Ramos (cell line): Measurements from ENCODE around the gene NRGN.

Source experiments
- in situ Hi-C: fragments of 300-500 bp; cut with MboI; formaldehyde crosslinking; loops from one replicate; pipeline ENCODE4 v1.14.3; 2022; ENCODE audit warnings: low sequenced_read_pairs; ENCODE audit not compliant: unreplicated experiment

Gene NRGN

GRCh38 chr11:124739479-124740276 is at the start of gene NRGN:
Gene NRGN, plus strand, starts transcription at chr11:124739942. Its CDS starts 143 bp downstream, at chr11:124740085.
- in situ Hi-C loops: no loop called here

GRCh38 chr11:124693142-124693541 is 46.6 kb upstream of the NRGN start:
- in situ Hi-C loops: no loop called here

DNA sequence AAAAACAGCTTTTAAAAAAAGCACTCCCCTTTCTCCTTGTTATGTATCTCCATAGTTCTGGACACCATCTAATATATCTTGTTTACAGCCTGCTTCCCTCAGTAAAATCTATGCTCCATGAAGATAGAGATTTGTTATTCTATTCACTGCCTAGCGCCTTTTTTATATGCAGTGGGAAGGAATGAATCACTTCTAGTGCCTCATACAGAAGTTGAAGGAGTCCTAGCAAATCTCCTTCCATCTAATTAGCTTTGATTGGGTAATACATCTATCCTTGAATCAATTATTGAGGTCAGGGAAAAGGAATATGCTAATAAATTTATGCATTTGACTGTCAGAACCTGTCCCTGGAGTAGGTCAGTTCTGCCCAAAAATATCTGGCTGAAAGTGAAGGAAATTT is 40.2 kb upstream of the NRGN start:
- in situ Hi-C loops: no loop called here

DNA sequence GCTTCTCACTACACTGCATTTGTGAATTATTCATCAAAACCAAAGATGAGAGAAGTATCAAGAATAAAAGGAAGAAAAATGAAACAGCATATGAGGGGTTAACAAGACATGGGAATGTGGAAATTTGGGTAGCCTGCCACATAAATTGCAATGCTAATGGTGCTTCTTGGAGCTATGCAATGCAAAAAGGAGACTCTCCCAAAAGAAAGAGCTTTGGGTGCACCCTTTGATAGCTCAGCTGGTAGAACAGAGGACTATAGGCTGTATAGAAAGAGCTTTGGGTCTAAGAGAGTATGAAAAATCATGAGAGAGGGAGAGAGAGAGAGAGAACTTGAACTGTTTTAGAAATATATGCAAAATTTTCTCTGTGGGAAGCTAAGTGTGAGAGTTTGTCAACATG is 39.7 kb upstream of the NRGN start:
- in situ Hi-C loops: no loop called here

DNA sequence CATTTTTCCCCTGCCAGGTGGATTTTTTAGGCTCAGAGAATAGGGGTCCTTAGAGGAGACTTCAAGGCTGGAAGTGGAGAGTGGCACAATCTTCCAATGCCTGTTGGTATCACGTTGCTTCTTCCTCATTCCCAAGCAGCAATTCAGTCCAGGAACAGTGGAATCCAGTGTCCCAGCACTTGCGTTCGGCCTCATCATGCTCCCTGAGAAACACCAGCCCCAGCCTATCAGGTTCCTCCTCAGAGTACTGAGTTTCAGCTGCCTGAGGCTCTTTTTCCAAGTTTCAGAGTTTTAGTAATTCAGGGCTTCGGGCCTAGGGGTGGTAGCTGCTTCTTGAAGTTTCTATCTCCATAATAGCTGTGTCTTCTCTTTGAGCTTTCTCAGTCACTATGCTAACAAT is 31.9 kb upstream of the NRGN start:
- in situ Hi-C loops: no loop called here

- in situ Hi-C loops: no loop called here
Observed at GRCh38 chr11:124712392-124712791, 27.4 kb upstream of the NRGN start.

GRCh38 chr11:124716591-124716990 is 23.2 kb upstream of the NRGN start:
- in situ Hi-C loops: no loop called here

- in situ Hi-C loops: no loop called here
Observed at GRCh38 chr11:124717421-124717785, 22.3 kb upstream of the NRGN start.

- in situ Hi-C loops: no loop called here
Observed at GRCh38 chr11:124717786-124718651, 21.7 kb upstream of the NRGN start.

DNA sequence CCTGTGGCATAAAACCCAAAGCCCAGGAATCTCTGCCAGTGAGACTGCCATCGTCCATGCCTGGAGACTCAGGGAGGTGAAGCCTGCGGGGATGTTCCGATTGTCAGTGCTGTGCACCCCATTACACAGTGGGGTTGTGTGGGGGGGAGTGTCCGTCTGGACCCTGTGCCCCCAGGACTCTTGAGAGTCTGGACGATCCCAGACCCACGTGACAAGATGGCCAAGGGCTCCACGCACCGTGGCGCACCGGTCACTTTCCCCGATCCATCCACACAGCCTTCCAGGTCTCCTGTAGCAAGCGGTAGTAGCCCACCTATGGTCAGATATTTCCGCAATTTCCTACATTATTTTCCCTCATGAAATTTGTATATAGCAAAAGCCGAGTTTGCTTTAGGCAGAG is 20.9 kb upstream of the NRGN start:
- in situ Hi-C loops: no loop called here

DNA sequence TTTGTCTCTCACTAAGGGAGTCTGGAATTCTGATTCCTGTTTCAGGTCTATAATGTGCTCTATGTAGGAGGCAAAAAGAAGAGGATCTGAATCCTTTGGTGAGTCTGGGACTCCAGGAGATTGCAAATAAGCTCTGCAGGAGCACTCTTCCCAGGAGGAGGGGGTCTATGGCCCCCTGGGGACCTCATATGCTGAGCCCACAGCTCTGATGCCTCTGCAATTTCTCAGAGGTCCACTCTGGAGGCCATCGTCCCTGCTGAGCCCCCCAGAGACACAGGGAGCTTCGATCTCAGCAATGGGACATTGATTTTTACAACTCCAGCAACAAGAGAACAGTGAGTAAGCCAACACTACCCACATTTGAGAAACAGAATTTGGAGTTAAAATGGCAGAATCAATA is 20.2 kb upstream of the NRGN start:
- in situ Hi-C loops: no loop called here

DNA sequence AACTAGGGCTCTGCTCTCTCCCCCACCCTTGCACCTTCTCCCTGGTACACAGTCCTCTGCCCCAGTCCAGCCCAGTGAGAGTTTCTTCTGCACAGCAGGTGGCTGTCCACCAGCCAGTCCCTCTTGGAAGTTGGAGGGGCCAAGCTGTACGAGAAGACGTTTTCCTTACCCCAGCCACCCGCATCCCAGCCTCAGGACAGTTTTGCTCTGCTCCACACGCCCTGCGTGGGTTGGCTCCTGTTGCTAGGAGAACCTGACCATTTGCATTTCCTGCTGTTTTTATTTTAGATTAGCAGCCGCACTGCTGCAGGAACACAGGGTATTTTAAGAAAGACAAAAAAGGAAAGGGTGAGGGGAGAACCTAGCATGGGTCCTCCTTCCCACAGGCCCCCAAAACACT is 17.6 kb upstream of the NRGN start:
- in situ Hi-C loops: no loop called here

DNA sequence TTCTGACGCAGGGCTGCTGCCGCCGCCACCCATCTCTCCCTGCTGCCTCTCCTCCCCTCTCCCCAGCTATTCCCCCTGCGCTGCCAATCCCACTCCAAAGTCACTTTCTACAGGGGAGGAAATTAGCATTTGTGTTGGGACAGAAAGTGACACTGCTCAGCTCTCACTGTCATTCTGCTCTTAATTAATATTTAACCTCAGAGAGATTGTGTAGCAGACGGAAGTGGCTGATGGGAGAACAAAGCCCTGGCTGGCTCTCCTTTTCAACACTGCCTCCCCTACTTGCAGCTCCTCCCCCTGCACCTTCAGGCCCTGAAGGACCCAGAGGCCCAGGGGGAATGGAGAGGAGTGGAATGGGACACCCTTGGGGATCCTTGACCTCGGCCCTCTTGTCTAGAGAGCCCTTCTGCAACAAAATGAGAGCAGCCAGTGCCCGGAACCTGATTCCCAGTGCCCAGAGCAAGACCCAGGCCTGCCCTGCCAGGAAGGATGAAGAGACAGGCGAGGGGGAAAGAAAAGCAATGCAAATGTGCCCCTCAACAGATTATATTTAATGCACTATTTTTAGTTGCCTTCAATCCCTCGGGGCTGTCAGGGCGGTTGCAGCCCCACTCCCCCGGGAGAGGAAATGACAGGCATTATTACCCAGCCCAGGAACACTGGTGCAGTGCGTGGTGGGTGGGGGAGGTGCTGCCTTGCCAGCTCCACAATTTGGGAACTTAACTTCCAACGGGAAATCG is 14.6 kb upstream of the NRGN start:
- in situ Hi-C loops: no loop called here

GRCh38 chr11:124725719-124726105 is 14.0 kb upstream of the NRGN start:
- in situ Hi-C loops: no loop called here

DNA sequence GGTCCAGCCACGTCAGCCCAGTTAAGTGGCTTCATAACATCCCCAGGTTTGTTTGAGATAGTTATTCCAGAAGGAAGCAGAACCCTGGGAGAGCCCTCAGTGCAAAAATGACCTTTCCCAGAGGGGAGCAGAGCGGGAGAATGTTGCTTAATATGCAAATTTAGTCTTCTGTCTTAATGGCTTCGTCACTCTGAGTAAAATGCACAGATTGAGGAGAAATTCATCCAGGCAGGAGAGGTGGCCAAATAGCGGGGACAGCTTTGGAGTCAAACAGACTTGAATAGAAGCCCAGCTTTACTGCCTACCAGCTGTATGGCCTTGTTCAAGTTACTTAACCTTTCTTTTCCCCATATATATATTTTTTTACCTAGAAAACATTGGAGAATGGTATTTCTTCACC is 12.3 kb upstream of the NRGN start:
- in situ Hi-C loops: no loop called here

- in situ Hi-C loops: no loop called here
Observed at GRCh38 chr11:124728134-124728533, 11.6 kb upstream of the NRGN start.

DNA sequence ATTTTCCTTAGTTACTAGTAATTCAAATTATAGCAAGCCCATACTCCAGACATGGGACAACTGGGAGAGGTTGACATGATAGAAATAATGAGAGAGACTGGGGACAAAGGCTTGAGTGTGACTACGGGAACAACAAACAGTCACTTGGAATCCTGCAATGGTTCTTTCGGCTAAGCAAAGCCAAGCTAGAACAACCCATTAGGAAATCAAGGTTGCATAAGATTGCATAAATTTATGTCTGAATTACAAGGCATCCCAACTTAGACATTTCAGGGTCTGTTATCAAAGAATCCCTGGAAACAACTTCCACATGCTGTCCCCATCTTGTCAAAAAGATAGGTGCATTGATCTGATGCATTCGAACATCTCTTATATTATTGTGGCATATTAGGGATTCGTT is 10.2 kb upstream of the NRGN start:
- in situ Hi-C loops: no loop called here

DNA sequence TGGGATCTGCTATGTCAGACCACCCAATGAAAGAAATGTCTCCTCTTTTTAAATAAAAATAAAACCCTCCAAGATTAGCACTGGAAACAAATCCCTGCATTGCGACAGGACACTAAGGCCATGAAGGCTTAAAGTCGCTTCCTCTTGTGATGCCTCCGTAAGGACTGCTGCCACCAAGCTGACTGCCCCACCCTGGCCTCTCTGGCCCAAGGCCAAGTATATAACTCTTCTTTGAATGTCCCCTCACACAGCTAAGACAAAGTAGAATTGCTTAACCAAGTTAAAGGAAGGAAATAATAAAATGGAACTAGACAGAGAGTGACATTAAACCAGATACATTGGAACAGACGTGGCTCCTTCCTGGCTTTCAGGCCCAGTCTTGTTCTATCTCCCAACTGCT is 7.5 kb upstream of the NRGN start:
- in situ Hi-C loops: no loop called here

DNA sequence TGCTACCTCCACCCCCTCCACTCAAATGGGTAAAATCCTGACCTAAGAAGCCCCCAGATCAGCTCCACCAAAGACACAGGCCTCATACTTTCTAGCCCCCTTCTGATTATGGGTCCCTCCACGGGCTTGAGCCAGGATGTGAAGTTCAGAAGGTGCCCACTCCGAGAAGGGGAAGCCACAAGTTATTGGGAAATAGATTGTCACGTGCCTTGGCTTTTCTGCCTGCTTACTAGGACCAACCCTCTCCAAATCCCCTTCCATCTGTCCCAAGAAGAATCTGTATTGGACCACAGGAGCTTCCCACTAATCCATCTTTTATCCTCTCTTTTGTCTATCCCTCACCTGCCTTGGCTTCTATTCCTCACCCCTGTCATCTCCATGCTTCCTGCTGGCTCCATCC is 3.0 kb upstream of the NRGN start:
- in situ Hi-C loops: no loop called here

- in situ Hi-C loops: no loop called here
Observed at GRCh38 chr11:124737638-124738305, 2.0 kb upstream of the NRGN start.
